IMR-90 (cell line): ENCODE data around the gene CORO1C. TPM values are rescaled to one million over a fixed set of nuclear protein-coding genes. Genes with fewer than 3 reads are reported as not detected.

Experiments used
- ATAC-seq: fragments of 200-7000 bp; cut with Tn5 transposase; 2 replicates; pipeline ENCODE4 v1.9.1; 2020; ENCODE audit warnings: low read depth, mild to moderate bottlenecking, moderate library complexity
- BruUV-seq: library from RNA; stranded (reverse); fragments of 400-500 nt; replicated peaks from 2 replicates; lab custom pipeline; 2021; lab: Mats Ljungman, UMichigan
- CTCF ChIA-PET: fragments of 300-600 bp; formaldehyde crosslinking; extraction: SDS; loops from one replicate; lab custom pipeline; 2021; ENCODE audit warnings: antibody characterized with exemption; lab: Yijun Ruan, JAX
- POLR2A ChIA-PET: fragments of 300-600 bp; sonication (Branson Sonifier 250); formaldehyde crosslinking; loops from one replicate; lab custom pipeline; 2022; ENCODE audit warnings: antibody characterized with exemption; ENCODE audit not compliant: unreplicated experiment; lab: Charles Lee
- DNase-seq: peaks from one replicate; pipeline ENCODE4 v3.0.0; 2013
- H2AFZ ChIP-seq: replicated peaks from 2 replicates; pipeline ENCODE3; 2013; ENCODE audit warnings: low read length, mild to moderate bottlenecking; ENCODE audit not compliant: poor library complexity
- H2AK5ac ChIP-seq: 2 replicates; pipeline ENCODE4 v1.6.1; 2013; ENCODE audit warnings: low read depth, low read length, inconsistent platforms
- H2AK9ac ChIP-seq: replicated peaks from 2 replicates; pipeline ENCODE3; 2013; ENCODE audit warnings: mild to moderate bottlenecking, low read depth, low read length, moderate library complexity; ENCODE audit not compliant: poor library complexity
- H2BK120ac ChIP-seq: 2 replicates; pipeline ENCODE4 v1.6.1; 2013; ENCODE audit warnings: low read depth, low read length, inconsistent platforms
- H2BK15ac ChIP-seq: 3 replicates; pipeline ENCODE4 v1.6.1; 2013; ENCODE audit warnings: low read depth, low read length, inconsistent platforms
- H2BK20ac ChIP-seq: 2 replicates; pipeline ENCODE4 v1.6.1; 2013; ENCODE audit warnings: low read depth, mild to moderate bottlenecking, inconsistent platforms, low read length, moderate library complexity
- H2BK5ac ChIP-seq: 2 replicates; pipeline ENCODE4 v1.6.1; 2013; ENCODE audit warnings: mild to moderate bottlenecking, low read depth, low read length, inconsistent platforms; ENCODE audit not compliant: poor library complexity, severe bottlenecking
- H3K14ac ChIP-seq: replicated peaks from 2 replicates; pipeline ENCODE4 v1.6.1; 2013; ENCODE audit warnings: low read depth, low read length, inconsistent platforms
- H3K18ac ChIP-seq: 2 replicates; pipeline ENCODE4 v1.6.1; 2013; ENCODE audit warnings: low read depth, low read length, control low read depth
- H3K23ac ChIP-seq: 2 replicates; pipeline ENCODE4 v1.6.1; 2013; ENCODE audit warnings: low read depth, low read length, inconsistent platforms
- H3K27ac ChIP-seq: 2 replicates; pipeline ENCODE4 v1.5.1; 2013; ENCODE audit warnings: mild to moderate bottlenecking, control low read depth, low read length; ENCODE audit not compliant: insufficient read depth
- H3K27me3 ChIP-seq: 2 replicates; pipeline ENCODE4 v1.6.1; 2013; ENCODE audit warnings: low read length; ENCODE audit not compliant: control insufficient read depth, insufficient read depth
- H3K36me3 ChIP-seq: 2 replicates; pipeline ENCODE4 v1.6.1; 2013; ENCODE audit warnings: low read length, mixed read lengths; ENCODE audit not compliant: control insufficient read depth, insufficient read depth
- H3K4ac ChIP-seq: 2 replicates; pipeline ENCODE4 v1.6.1; 2013; ENCODE audit warnings: low read depth, low read length, inconsistent platforms
- H3K4me1 ChIP-seq: 2 replicates; pipeline ENCODE4 v1.6.1; 2013; ENCODE audit warnings: low read length, mixed read lengths; ENCODE audit not compliant: control insufficient read depth, insufficient read depth
- H3K4me2 ChIP-seq: 2 replicates; pipeline ENCODE4 v1.6.1; 2013; ENCODE audit warnings: low read depth, mild to moderate bottlenecking, control low read depth, low read length, moderate library complexity
- H3K4me3 ChIP-seq: 2 replicates; pipeline ENCODE4 v1.5.1; 2013; ENCODE audit warnings: low read depth, mild to moderate bottlenecking, control low read depth, low read length, moderate library complexity; ENCODE audit not compliant: insufficient read depth
- H3K56ac ChIP-seq: 2 replicates; pipeline ENCODE4 v1.6.1; 2013; ENCODE audit warnings: low read length, inconsistent platforms; ENCODE audit not compliant: insufficient read depth; ENCODE audit errors: extremely low read depth
- H3K79me1 ChIP-seq, 2 experiments: 2 replicates each; pipeline ENCODE4 v1.6.1; 2013; ENCODE audit warnings: low read length in 2 of 2, inconsistent platforms in 1 of 2, low read depth in 1 of 2
- H3K9ac ChIP-seq: 2 replicates; pipeline ENCODE4 v1.6.1; 2013; ENCODE audit warnings: low read depth, low read length, control low read depth
- H3K9me1 ChIP-seq: 2 replicates; pipeline ENCODE4 v1.6.1; 2013; ENCODE audit warnings: low read length, inconsistent platforms; ENCODE audit not compliant: insufficient read depth
- H3K9me3 ChIP-seq: 2 replicates; pipeline ENCODE4 v1.6.1; 2013; ENCODE audit warnings: low read length; ENCODE audit not compliant: control insufficient read depth, insufficient read depth
- H4K20me1 ChIP-seq: 2 replicates; pipeline ENCODE4 v1.6.1; 2013; ENCODE audit warnings: low read length, inconsistent platforms; ENCODE audit not compliant: insufficient read depth
- H4K5ac ChIP-seq: 2 replicates; pipeline ENCODE4 v1.6.1; 2013; ENCODE audit warnings: mild to moderate bottlenecking, low read depth, low read length, control low read depth
- H4K8ac ChIP-seq, 2 experiments: 2 replicates each; pipeline ENCODE4 v1.6.1; 2013; ENCODE audit warnings: low read depth in 2 of 2, low read length in 2 of 2, control low read depth in 1 of 2, inconsistent platforms in 1 of 2
- H4K91ac ChIP-seq: 2 replicates; pipeline ENCODE4 v1.6.1; 2013; ENCODE audit warnings: low read depth, low read length, inconsistent platforms; ENCODE audit not compliant: insufficient read depth
- CEBPB ChIP-seq: IDR thresholded peaks from 2 replicates; pipeline ENCODE4 v1.6.1; 2012; ENCODE audit warnings: low read depth, low read length, improper control_type of control experiment
- CHD1 ChIP-seq: IDR thresholded peaks from 2 replicates; pipeline ENCODE4 v1.6.1; 2012; ENCODE audit warnings: low read depth, low read length, improper control_type of control experiment
- CTCF ChIP-seq: conservative IDR thresholded peaks from 2 replicates; pipeline ENCODE4 v1.5.1; 2012; ENCODE audit warnings: mild to moderate bottlenecking, low read depth, low read length, improper control_type of control experiment
- ELK1 ChIP-seq: fragments of 150-350 bp; IDR thresholded peaks from 2 replicates; pipeline ENCODE4 v1.6.1; 2016; ENCODE audit warnings: low read depth, mild to moderate bottlenecking, low read length, moderate library complexity, borderline replicate concordance
- MAFK ChIP-seq: IDR thresholded peaks from 2 replicates; pipeline ENCODE4 v1.6.1; 2012; ENCODE audit warnings: low read depth, low read length, improper control_type of control experiment
- MAZ ChIP-seq: IDR thresholded peaks from 2 replicates; pipeline ENCODE4 v1.6.1; 2012; ENCODE audit warnings: low read depth, mild to moderate bottlenecking, low read length, improper control_type of control experiment, moderate library complexity, borderline replicate concordance
- MXI1 ChIP-seq: IDR thresholded peaks from 2 replicates; pipeline ENCODE4 v1.6.1; 2012; ENCODE audit warnings: low read depth, mild to moderate bottlenecking, low read length, moderate library complexity, borderline replicate concordance
- NFE2L2 ChIP-seq: fragments of 150-350 bp; IDR thresholded peaks from 2 replicates; pipeline ENCODE4 v1.6.1; 2016; ENCODE audit warnings: low read depth, mild to moderate bottlenecking, low read length
- RAD21 ChIP-seq: IDR thresholded peaks from 2 replicates; pipeline ENCODE4 v1.6.1; 2012; ENCODE audit warnings: low read length, improper control_type of control experiment
- RCOR1 ChIP-seq: IDR thresholded peaks from 2 replicates; pipeline ENCODE4 v1.6.1; 2012; ENCODE audit warnings: mild to moderate bottlenecking, low read length, improper control_type of control experiment; ENCODE audit not compliant: insufficient replicate concordance
- RFX5 ChIP-seq: IDR thresholded peaks from 2 replicates; pipeline ENCODE4 v1.8.0; 2012; ENCODE audit warnings: low read depth, mild to moderate bottlenecking, low read length, moderate library complexity
- USF2 ChIP-seq: fragments of 150-350 bp; IDR thresholded peaks from 2 replicates; pipeline ENCODE4 v1.6.1; 2017; ENCODE audit warnings: mild to moderate bottlenecking, antibody characterized with exemption, low read length, low read depth
- WGBS, 2 experiments: methylation state at CpG; one replicate each; pipeline versions ENCODE4 v1.1.5 to v1.1.7; 2013; ENCODE audit warnings: missing lambda C conversion rate in 2 of 2; ENCODE audit not compliant: insufficient read length in 1 of 2; ENCODE audit errors: extremely low coverage in 2 of 2; 5-methylcytosine and 5-hydroxymethylcytosine counted together
- dilution Hi-C: fragments of 300-500 bp; cut with HindIII; formaldehyde crosslinking; loops from one replicate; pipeline ENCODE4 v1.14.3; 2018; ENCODE audit warnings: low sequenced_read_pairs; ENCODE audit not compliant: unreplicated experiment
- in situ Hi-C: fragments of 300-500 bp; cut with MboI; formaldehyde crosslinking; loops from 3 replicates; pipeline ENCODE4 v1.14.3; 2019; ENCODE audit warnings: low sequenced_read_pairs, inconsistent platforms, mixed read lengths
- intact Hi-C: fragments of 100-400 bp; cut with micrococcal nuclease; formaldehyde crosslinking; loops from 2 replicates; pipeline ENCODE4 v1.10.0; 2022
- polyA plus RNA-seq, 3 experiments: library from polyadenylated mRNA; depleted of rRNA; stranded (reverse); fragments of >200 nt; gene quantifications; 2 replicates each; pipeline ENCODE4 v1.2.3, GENCODE V29; 2012; ENCODE audit warnings: low replicate concordance in 1 of 3
- total RNA-seq: library from RNA; depleted of rRNA; stranded (reverse); fragments of >200 nt; gene quantifications from 2 replicates; pipeline ENCODE4 v1.2.3, GENCODE V29; 2012

Gene CORO1C
- total and polyA plus RNA-seq, 2 of the 4 experiments (the other 2 are of a cell fraction) = 675 to 1,100 TPM

DNA sequence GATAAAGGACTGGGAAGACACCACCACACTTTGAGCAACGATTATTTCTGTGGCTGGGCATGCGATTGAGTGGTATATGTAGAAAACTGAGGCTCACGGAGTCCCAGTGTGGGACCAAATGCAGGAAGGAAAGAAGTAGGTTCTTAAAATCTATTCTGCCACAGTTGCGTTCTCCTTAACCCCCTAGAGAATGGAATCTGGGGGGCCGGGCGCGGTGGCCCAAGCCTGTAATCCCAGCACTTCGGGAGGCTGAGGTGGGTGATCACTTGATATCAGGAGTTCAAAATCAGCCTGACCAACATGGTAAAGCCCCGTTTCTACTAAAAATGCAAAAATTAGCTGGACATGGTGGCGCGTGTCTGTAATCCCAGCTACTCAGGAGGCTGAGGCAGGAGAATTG is 29.9 kb upstream of the CORO1C start:
- H3K27ac ChIP-seq = no peak overlapping the region
- no peak overlapping the region for H3K4me2 ChIP-seq
- H3K4me3 ChIP-seq = no peak overlapping the region
- H3K9me3 ChIP-seq = no peaks in the 10 kb centered on the region
- no peak overlapping the region for H2BK15ac ChIP-seq
- no peaks in the 10 kb centered on the region for H3K4me1 ChIP-seq
- intact Hi-C loops = no loop called here
- H4K5ac ChIP-seq = no peak overlapping the region
- H4K91ac ChIP-seq = no peak overlapping the region
- no peaks in the 10 kb centered on the region for H3K79me1 ChIP-seq
- H2AK5ac ChIP-seq = no peak overlapping the region
- ChIA-PET CTCF (interaction anchor here (0.7 kb wide), 1 partner anchor 18 kb away, joined by 3 read pairs; no protein-coding TSS in a partner anchor), POLR2A (no interaction called here)
- H3K9me1 ChIP-seq = no peaks in the 10 kb centered on the region
- ATAC-seq (no peak), DNase-seq (no peak)
- no peak overlapping the region for H3K4ac ChIP-seq
- no peak overlapping the region for H2BK120ac ChIP-seq
- no peaks in the 10 kb centered on the region; the same call in 1 of the 2 replicates for H4K20me1 ChIP-seq
- TF ChIP-seq CTCF = no peak
- no peak for TF ChIP-seq CHD1
- TF ChIP-seq USF2 = no peak
- no peak for TF ChIP-seq NFE2L2
- TF ChIP-seq RAD21 = no peak
- no peak for TF ChIP-seq MAFK
- no peak for TF ChIP-seq RCOR1
- TF ChIP-seq MXI1 = no peak
- no peak for TF ChIP-seq CEBPB
- no peak for TF ChIP-seq MAZ
- TF ChIP-seq RFX5 = no peak
- TF ChIP-seq ELK1 = no peak
- no peak overlapping the region for H3K18ac ChIP-seq
- H4K8ac ChIP-seq = no peak overlapping the region
- no peaks in the 10 kb centered on the region for H3K36me3 ChIP-seq
- in situ Hi-C loops = no loop called here
- no peak overlapping the region for H3K56ac ChIP-seq
- no peaks in the 10 kb centered on the region for H3K27me3 ChIP-seq
- dilution Hi-C loops = no loop called here
- H3K9ac ChIP-seq = no peak overlapping the region
- no CpG with 5 or more reads among the region's 11 CpGs for WGBS, 2 experiments
- H3K23ac ChIP-seq = no peak overlapping the region
- no peak overlapping the region for H2BK5ac ChIP-seq
- no peak overlapping the region for H2BK20ac ChIP-seq
- BruUV-seq = no TSS peak
- H2AK9ac ChIP-seq = no peak overlapping the region
- H3K14ac ChIP-seq = no peak overlapping the region
- H2AFZ ChIP-seq = no peak overlapping the region
